CD14-positive monocyte (primary cell): Measurements from ENCODE around the gene TRIM31. TPM values are rescaled to one million over a fixed set of nuclear protein-coding genes. Genes with fewer than 3 reads are reported as not detected.

Experiments
- DNase-seq, 3 donors: peaks; one replicate each; pipeline ENCODE4 v3.0.0-alpha.2; 2011 to 2022
- H2AFZ ChIP-seq: 2 replicates; pipeline ENCODE4 v1.6.0; 2012; ENCODE audit warnings: mild to moderate bottlenecking, low read depth, low read length, inconsistent platforms; ENCODE audit not compliant: insufficient read depth, poor library complexity, severe bottlenecking
- H3K27ac ChIP-seq, 2 donors: 1 replicate in 1 of 2; 2 replicates in 1 of 2; pipeline ENCODE4 v1.5.1; 2012 to 2013; ENCODE audit warnings: low read length in 2 of 2, control low read depth in 1 of 2, inconsistent platforms in 1 of 2, low read depth in 1 of 2, mild to moderate bottlenecking in 1 of 2
- H3K27me3 ChIP-seq, 2 donors: one replicate each; pipeline versions ENCODE4 v1.6.0 to v1.6.1; 2011 to 2013; ENCODE audit warnings: low read length in 2 of 2; ENCODE audit not compliant: control insufficient read depth in 2 of 2, insufficient read depth in 2 of 2
- H3K36me3 ChIP-seq, 2 donors: replicated peaks in 1 of 2; 1 replicate in 1 of 2; 2 replicates in 1 of 2; pipeline versions ENCODE4 v1.5.1 to v1.6.1; 2012 to 2013; ENCODE audit warnings: low read length in 2 of 2, control low read depth in 1 of 2, inconsistent platforms in 1 of 2, mild to moderate bottlenecking in 1 of 2; ENCODE audit not compliant: insufficient read depth in 2 of 2, control insufficient read depth in 1 of 2
- H3K4me1 ChIP-seq, 2 donors: 1 replicate in 1 of 2; 2 replicates in 1 of 2; pipeline versions ENCODE4 v1.5.1 to v1.6.1; 2012 to 2013; ENCODE audit warnings: low read length in 2 of 2, control low read depth in 1 of 2, inconsistent platforms in 1 of 2, mild to moderate bottlenecking in 1 of 2, moderate library complexity in 1 of 2; ENCODE audit not compliant: insufficient read depth in 2 of 2, control insufficient read depth in 1 of 2
- H3K4me2 ChIP-seq: replicated peaks from 2 replicates; pipeline ENCODE3; 2012; ENCODE audit warnings: low read length, moderate library complexity, mild to moderate bottlenecking; ENCODE audit not compliant: poor library complexity, severe bottlenecking; ENCODE audit errors: extremely low read depth
- H3K4me3 ChIP-seq, 3 experiments: fragments of 200-600 bp in 1 of 3; sonication (generic) in 1 of 3; replicated peaks in 1 of 3; 1 replicate in 2 of 3; 2 replicates in 1 of 3; pipeline ENCODE4 v1.5.1; 2011 to 2013; ENCODE audit warnings: low read length in 3 of 3, mild to moderate bottlenecking in 3 of 3, control low read depth in 2 of 3, low read depth in 2 of 3, inconsistent platforms in 1 of 3, moderate library complexity in 1 of 3
- H3K79me2 ChIP-seq: 2 replicates; pipeline ENCODE4 v1.6.0; 2012; ENCODE audit warnings: mild to moderate bottlenecking, control low read depth, inconsistent platforms, low read length, moderate library complexity; ENCODE audit not compliant: insufficient read depth
- H3K9ac ChIP-seq: 2 replicates; pipeline ENCODE4 v1.6.0; 2017; ENCODE audit warnings: low read length, mild to moderate bottlenecking; ENCODE audit not compliant: insufficient read depth, poor library complexity, severe bottlenecking
- H3K9me3 ChIP-seq, 2 donors: replicated peaks in 1 of 2; 1 replicate in 1 of 2; 2 replicates in 1 of 2; pipeline versions ENCODE4 v1.5.1 to v1.6.1; 2012 to 2013; ENCODE audit warnings: low read length in 2 of 2, control low read depth in 1 of 2; ENCODE audit not compliant: control insufficient read depth in 1 of 2, insufficient read depth in 1 of 2
- H4K20me1 ChIP-seq: 2 replicates; pipeline ENCODE4 v1.6.0; 2012; ENCODE audit warnings: mild to moderate bottlenecking, low read length, control low read depth, moderate library complexity; ENCODE audit not compliant: insufficient read depth
- H3K27ac Mint-ChIP-seq, 7 donors: one replicate each; pipeline ENCODE4 v1.8.0; 2020; ENCODE audit warnings: mild to moderate bottlenecking in 7 of 7, mixed read lengths in 7 of 7, moderate library complexity in 6 of 7, inconsistent platforms in 2 of 7
- H3K27me3 Mint-ChIP-seq, 3 donors: one replicate each; pipeline ENCODE4 v1.8.0; 2021 to 2022; ENCODE audit warnings: low read depth in 3 of 3, mild to moderate bottlenecking in 3 of 3, mixed read lengths in 3 of 3, moderate library complexity in 3 of 3, inconsistent platforms in 1 of 3
- H3K36me3 Mint-ChIP-seq, 2 donors: one replicate each; pipeline ENCODE4 v1.8.0; 2020; ENCODE audit warnings: mixed read lengths in 2 of 2, inconsistent platforms in 1 of 2, mild to moderate bottlenecking in 1 of 2
- H3K4me1 Mint-ChIP-seq: one replicate; pipeline ENCODE4 v1.8.0; 2020; ENCODE audit warnings: mild to moderate bottlenecking, mixed read lengths
- H3K4me3 Mint-ChIP-seq, 2 donors: one replicate each; pipeline ENCODE4 v1.8.0; 2020; ENCODE audit warnings: mild to moderate bottlenecking in 2 of 2, mixed read lengths in 2 of 2, moderate library complexity in 1 of 2
- H3K9me3 Mint-ChIP-seq, 7 donors: one replicate each; pipeline ENCODE4 v1.8.0; 2020 to 2022; ENCODE audit warnings: mixed read lengths in 7 of 7, mild to moderate bottlenecking in 6 of 7, moderate library complexity in 6 of 7, inconsistent platforms in 2 of 7
- WGBS: methylation state at CpG from one replicate; pipeline ENCODE4 v1.1.5; 2013; ENCODE audit warnings: missing lambda C conversion rate; ENCODE audit not compliant: insufficient coverage; 5-methylcytosine and 5-hydroxymethylcytosine counted together
- intact Hi-C, 2 donors: fragments of 100-400 bp; cut with micrococcal nuclease; formaldehyde crosslinking; loops; one replicate each; pipeline versions ENCODE4 v1.15.0 to v1.15.1; 2023
- polyA plus RNA-seq, 3 donors: library from polyadenylated mRNA; depleted of rRNA in 1 of 3; unstranded in 2 of 3; stranded (reverse) in 1 of 3; fragments of 300-500 nt in 2 of 3; fragments of >200 nt in 1 of 3; fragmentation: Illumina TruSeq in 2 of 3; gene quantifications; 1 replicate in 2 of 3; 2 replicates in 1 of 3; pipeline ENCODE4 v1.2.3, GENCODE V29; 2012 to 2021
- TF ChIP-seq, protein P1 (sequence below): fragments of 200-600 bp; IDR thresholded peaks from one replicate; pipeline ENCODE4 v1.8.0; 2022; ENCODE audit warnings: antibody characterized with exemption, mild to moderate bottlenecking

TRIM31 gene
- polyA plus RNA-seq, 3 donors = not detected

DNA sequence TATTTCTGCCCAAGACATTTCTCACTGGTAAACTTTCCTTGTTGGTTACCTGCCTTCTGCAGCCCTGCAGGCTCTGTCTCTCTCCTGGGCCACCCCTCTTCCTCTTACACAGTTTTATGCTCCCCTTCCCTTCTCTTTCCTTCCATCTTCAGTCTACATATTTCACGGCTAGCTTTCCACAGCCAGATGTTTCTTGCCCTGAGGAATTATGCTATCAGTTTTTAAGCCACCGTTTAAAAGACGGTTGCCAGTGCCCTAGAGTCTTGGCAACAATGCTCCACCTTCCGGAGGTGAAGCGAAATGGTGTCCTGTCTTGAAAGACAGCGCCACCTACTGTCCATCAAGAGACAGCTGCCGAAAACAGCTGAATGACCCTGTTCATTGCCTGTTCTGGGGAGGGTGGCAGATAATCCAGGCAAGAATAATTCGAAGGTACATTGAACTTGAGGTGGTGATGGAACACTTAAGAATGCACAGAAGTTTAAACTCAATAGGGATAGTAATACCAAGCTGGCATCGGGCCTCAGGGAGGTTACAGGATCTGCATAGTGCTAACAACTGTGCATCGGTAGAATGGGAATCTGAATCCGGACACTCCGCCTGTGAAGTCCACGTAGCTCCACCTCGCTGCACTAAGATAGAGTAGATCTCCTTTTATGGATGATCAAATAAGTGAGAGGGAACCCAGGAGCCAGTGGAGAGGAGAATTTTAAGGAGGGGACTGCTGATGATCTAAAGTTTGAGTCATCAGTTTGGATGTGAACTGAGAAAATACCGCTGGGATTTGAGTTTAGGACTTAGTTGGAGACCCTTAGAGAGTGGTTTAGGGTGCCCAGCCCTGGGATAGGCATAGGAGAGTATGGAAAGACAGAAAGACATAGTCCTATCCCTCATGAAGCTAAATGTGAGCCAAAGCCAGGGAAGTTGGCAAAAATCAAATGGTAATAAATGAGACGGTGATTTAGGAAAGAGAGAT is 18.3 kb upstream of the TRIM31 start:
- intact Hi-C loops = loop anchor here in 1 of 2 donors (2.0 kb wide), 1 partner anchor 28 kb away; no protein-coding TSS in a partner anchor
- Mint-ChIP-seq H3K27me3 (peaks cover 66 to 71% (median 67%) of the 10 kb centered on the region in 3 donors), H3K9me3 (peaks cover 0 to 7% (median 2%) of the 10 kb centered on the region in 7 donors), H3K4me1 (peaks cover 15% of the 10 kb centered on the region), H3K4me3 (peak overlapping the region in 1 of 2 donors; percentile 81), H3K36me3 (peaks cover 0 to 2% of the 10 kb centered on the region in 2 donors), H3K27ac (peak overlapping the region in 1 of 7 donors; percentile 4)
- Histone ChIP-seq H3K79me2 (no peaks in the 10 kb centered on the region), H3K36me3 (no peaks in the 10 kb centered on the region), H3K27me3 (peaks cover 46 to 75% of the 10 kb centered on the region in 2 donors), H3K4me1 (peaks cover 3 to 8% of the 10 kb centered on the region in 2 donors), H3K4me3 (no peak overlapping the region), H3K9ac (no peak overlapping the region), H3K4me2 (no peak overlapping the region), H4K20me1 (no peaks in the 10 kb centered on the region), H3K9me3 (peaks cover 0 to 9% of the 10 kb centered on the region in 2 donors), H2AFZ (no peak overlapping the region), H3K27ac (no peak overlapping the region)
- whole genome bisulfite sequencing = 41% methylated on average over 16 of the region's 16 CpGs
- TF ChIP-seq, protein P1, sequence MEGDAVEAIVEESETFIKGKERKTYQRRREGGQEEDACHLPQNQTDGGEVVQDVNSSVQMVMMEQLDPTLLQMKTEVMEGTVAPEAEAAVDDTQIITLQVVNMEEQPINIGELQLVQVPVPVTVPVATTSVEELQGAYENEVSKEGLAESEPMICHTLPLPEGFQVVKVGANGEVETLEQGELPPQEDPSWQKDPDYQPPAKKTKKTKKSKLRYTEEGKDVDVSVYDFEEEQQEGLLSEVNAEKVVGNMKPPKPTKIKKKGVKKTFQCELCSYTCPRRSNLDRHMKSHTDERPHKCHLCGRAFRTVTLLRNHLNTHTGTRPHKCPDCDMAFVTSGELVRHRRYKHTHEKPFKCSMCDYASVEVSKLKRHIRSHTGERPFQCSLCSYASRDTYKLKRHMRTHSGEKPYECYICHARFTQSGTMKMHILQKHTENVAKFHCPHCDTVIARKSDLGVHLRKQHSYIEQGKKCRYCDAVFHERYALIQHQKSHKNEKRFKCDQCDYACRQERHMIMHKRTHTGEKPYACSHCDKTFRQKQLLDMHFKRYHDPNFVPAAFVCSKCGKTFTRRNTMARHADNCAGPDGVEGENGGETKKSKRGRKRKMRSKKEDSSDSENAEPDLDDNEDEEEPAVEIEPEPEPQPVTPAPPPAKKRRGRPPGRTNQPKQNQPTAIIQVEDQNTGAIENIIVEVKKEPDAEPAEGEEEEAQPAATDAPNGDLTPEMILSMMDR = peak; percentile 99
- peak; percentile 74 to 84 (median 78) for DNase-seq

DNA sequence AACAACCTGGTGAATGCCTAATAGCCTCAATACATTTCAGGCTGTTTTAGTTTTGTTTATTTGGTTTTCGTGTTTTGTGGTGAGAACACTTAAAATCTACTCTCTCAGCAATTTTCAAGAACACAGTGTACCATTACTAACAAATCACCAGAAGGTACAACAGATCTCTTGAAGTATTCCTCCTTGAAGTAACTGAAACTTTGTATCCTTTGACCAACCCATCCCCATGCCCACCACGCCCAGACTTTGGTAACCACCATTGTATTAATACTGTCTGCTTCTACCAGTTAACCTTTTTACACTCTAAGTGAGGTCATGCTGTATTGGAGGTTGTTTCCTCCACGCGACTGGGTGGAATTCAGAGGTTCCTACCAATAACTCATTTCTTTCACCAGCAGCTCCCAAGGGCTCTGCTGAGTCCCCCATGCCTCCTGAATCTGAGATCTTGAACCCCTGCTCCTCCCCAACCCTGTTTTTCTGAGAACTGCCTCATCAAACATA is 17.3 kb upstream of the TRIM31 start:
- H3K27ac ChIP-seq = no peak overlapping the region
- no peaks in the 10 kb centered on the region for H3K36me3 ChIP-seq
- peaks cover 0 to 9% of the 10 kb centered on the region in 2 donors for H3K9me3 ChIP-seq

More for the DNA sequence above, 17.3 kb upstream of the TRIM31 start:
- intact Hi-C loops = loop anchor here in 1 of 2 donors (2.0 kb wide), 1 partner anchor 27 kb away; no protein-coding TSS in a partner anchor
- peaks cover 3 to 8% of the 10 kb centered on the region in 2 donors for H3K4me1 ChIP-seq
- TF ChIP-seq, protein P1 = no peak
- peaks cover 0 to 2% of the 10 kb centered on the region in 2 donors for H3K36me3 Mint-ChIP-seq
- peaks cover 15% of the 10 kb centered on the region for H3K4me1 Mint-ChIP-seq
- H3K4me3 ChIP-seq = no peak overlapping the region
- H3K27me3 Mint-ChIP-seq = peaks cover 67 to 77% (median 70%) of the 10 kb centered on the region in 3 donors
- no peaks in the 10 kb centered on the region for H3K79me2 ChIP-seq
- H3K27me3 ChIP-seq = peaks cover 46 to 81% of the 10 kb centered on the region in 2 donors
- H3K9ac ChIP-seq = no peak overlapping the region
- H3K9me3 Mint-ChIP-seq = peaks cover 0 to 7% (median 2%) of the 10 kb centered on the region in 7 donors
- no peak overlapping the region for H3K27ac Mint-ChIP-seq
- no peak overlapping the region for H3K4me2 ChIP-seq
- no CpG with 5 or more reads among the region's 4 CpGs for WGBS
- H4K20me1 ChIP-seq = no peaks in the 10 kb centered on the region
- DNase-seq = no peak
- peak overlapping the region in 1 of 2 donors; percentile 81 for H3K4me3 Mint-ChIP-seq
- no peak overlapping the region for H2AFZ ChIP-seq
